CD4-positive, alpha-beta memory T cell (primary cell): ENCODE results near the gene DNAJB13. TPM values are rescaled to one million over a fixed set of nuclear protein-coding genes. Genes with fewer than 3 reads are reported as not detected.

Experiments
- CTCF ChIA-PET: fragments of 350-600 bp; sonication (Branson Sonifier 250); formaldehyde crosslinking; loops from one replicate; lab custom pipeline; 2021; ENCODE audit warnings: inconsistent platforms; ENCODE audit not compliant: partially characterized antibody; lab: Charles Lee
- POLR2A ChIA-PET: fragments of 350-600 bp; sonication (Branson Sonifier 250); formaldehyde crosslinking; loops from one replicate; lab custom pipeline; 2021; ENCODE audit not compliant: partially characterized antibody; lab: Charles Lee
- DNase-seq, 5 donors: peaks; one replicate each; pipeline versions ENCODE4 v3.0.0 to v3.0.0-alpha.2; 2020 to 2022; ENCODE audit warnings: mixed read lengths in 1 of 5
- H3K27ac ChIP-seq: one replicate; pipeline ENCODE4 v1.7.0; 2013; ENCODE audit warnings: low read depth, low read length
- H3K27me3 ChIP-seq: 2 replicates; pipeline ENCODE4 v1.7.0; 2013; ENCODE audit warnings: mild to moderate bottlenecking, low read length, moderate library complexity; ENCODE audit not compliant: insufficient read depth
- H3K36me3 ChIP-seq: 2 replicates; pipeline ENCODE4 v1.7.0; 2013; ENCODE audit warnings: mild to moderate bottlenecking, low read length, moderate library complexity; ENCODE audit not compliant: insufficient read depth
- H3K4me1 ChIP-seq: 2 replicates; pipeline ENCODE4 v1.7.0; 2013; ENCODE audit warnings: mild to moderate bottlenecking, low read length, moderate library complexity; ENCODE audit not compliant: insufficient read depth
- H3K4me3 ChIP-seq, 2 donors: one replicate each; pipeline ENCODE4 v1.7.0; 2013; ENCODE audit warnings: low read length in 2 of 2, mild to moderate bottlenecking in 1 of 2
- H3K9me3 ChIP-seq, 2 donors: one replicate each; pipeline ENCODE4 v1.7.0; 2013; ENCODE audit warnings: low read length in 2 of 2, control low read depth in 1 of 2; ENCODE audit not compliant: control insufficient read depth in 1 of 2
- H3K27ac Mint-ChIP-seq, 7 donors: one replicate each; pipeline ENCODE4 v1.8.0; 2020 to 2021; ENCODE audit warnings: mixed read lengths in 7 of 7, mild to moderate bottlenecking in 6 of 7, inconsistent platforms in 3 of 7, moderate library complexity in 3 of 7
- H3K27me3 Mint-ChIP-seq, 2 donors: one replicate each; pipeline ENCODE4 v1.8.0; 2020 to 2021; ENCODE audit warnings: mixed read lengths in 2 of 2
- H3K36me3 Mint-ChIP-seq, 2 donors: one replicate each; pipeline ENCODE4 v1.8.0; 2020 to 2021; ENCODE audit warnings: mixed read lengths in 2 of 2, inconsistent platforms in 1 of 2, mild to moderate bottlenecking in 1 of 2
- H3K4me1 Mint-ChIP-seq, 4 donors: one replicate each; pipeline ENCODE4 v1.8.0; 2020 to 2021; ENCODE audit warnings: mixed read lengths in 4 of 4, mild to moderate bottlenecking in 1 of 4
- H3K4me3 Mint-ChIP-seq, 8 donors: one replicate each; pipeline ENCODE4 v1.8.0; 2020 to 2021; ENCODE audit warnings: mixed read lengths in 8 of 8, mild to moderate bottlenecking in 7 of 8, moderate library complexity in 6 of 8, inconsistent platforms in 3 of 8
- H3K9me3 Mint-ChIP-seq, 8 donors: one replicate each; pipeline ENCODE4 v1.8.0; 2020 to 2021; ENCODE audit warnings: mixed read lengths in 8 of 8, mild to moderate bottlenecking in 5 of 8, inconsistent platforms in 3 of 8, moderate library complexity in 1 of 8
- intact Hi-C: fragments of 100-400 bp; cut with micrococcal nuclease; formaldehyde crosslinking; loops from one replicate; pipeline ENCODE4 v1.15.1; 2023
- polyA plus RNA-seq, 2 donors: library from polyadenylated mRNA; unstranded; fragments of 300-500 nt; fragmentation: Illumina TruSeq; gene quantifications; one replicate each; pipeline ENCODE4 v1.2.3, GENCODE V29; 2021
- total RNA-seq, 2 experiments: library from RNA; stranded (reverse); gene quantifications; one replicate each; pipeline ENCODE4 v1.2.3, GENCODE V29; 2021

Gene DNAJB13
- total and polyA plus RNA-seq, 4 experiments from 2014 or later, result 0.23 to 0.53 (median 0.30) TPM; not detected in 1

GRCh38 chr11:73962101-73962705 is 11.4 kb downstream of the DNAJB13 start:
- POLR2A ChIA-PET, result interaction anchor here (13.9 to 38.4 kb wide), 2 partner anchors 19 to 45 kb away, joined by 623 to 2221 read pairs; partner anchors contain the start of genes UCP2 and UCP3
- H3K9me3 Mint-ChIP-seq, result no peaks in the 10 kb centered on the region
- CTCF ChIA-PET, result interaction anchor here (1.0 kb wide), 2 partner anchors 38 to 44 kb away, joined by 3 read pairs; no protein-coding TSS in a partner anchor
- peaks cover 2 to 4% of the 10 kb centered on the region in 2 donors for H3K27me3 Mint-ChIP-seq
- Histone ChIP-seq H3K27me3 (no peaks in the 10 kb centered on the region), H3K36me3 (no peaks in the 10 kb centered on the region), H3K4me1 (peaks cover 15% of the 10 kb centered on the region), H3K4me3 (no peak overlapping the region), H3K9me3 (no peaks in the 10 kb centered on the region), H3K27ac (no peak overlapping the region)
- H3K36me3 Mint-ChIP-seq, result no peaks in the 10 kb centered on the region
- intact Hi-C loops, result loop anchor here (10.0 kb wide), 1 partner anchor 293 kb away; no protein-coding TSS in a partner anchor
- H3K27ac Mint-ChIP-seq, result no peak overlapping the region
- no peak for DNase-seq
- no peak overlapping the region for H3K4me3 Mint-ChIP-seq
- peaks cover 7 to 28% (median 12%) of the 10 kb centered on the region in 4 donors for H3K4me1 Mint-ChIP-seq

GRCh38 chr11:73963861-73964260 is 13.0 kb downstream of the DNAJB13 start:
- CTCF ChIA-PET, result interaction anchor here (0.7 to 2.6 kb wide), 26 partner anchors 9 to 292 kb away, joined by 3 to 29 read pairs (median 4); partner anchors contain the start of gene UCP2
- POLR2A ChIA-PET, result interaction anchor here (0.5 to 38.4 kb wide), 10 partner anchors 9 to 207 kb away, joined by 3 to 2221 read pairs (median 4); partner anchors contain the start of genes C2CD3, PPME1, UCP2 and UCP3
- no peaks in the 10 kb centered on the region for H3K36me3 Mint-ChIP-seq

GRCh38 chr11:73965076-73965763 is 14.4 kb downstream of the DNAJB13 start:
- no peaks in the 10 kb centered on the region for H3K36me3 Mint-ChIP-seq
- H3K9me3 Mint-ChIP-seq, result no peaks in the 10 kb centered on the region
- Histone ChIP-seq H3K27me3 (no peaks in the 10 kb centered on the region), H3K27ac (no peak overlapping the region), H3K4me1 (peaks cover 45% of the 10 kb centered on the region), H3K4me3 (no peak overlapping the region), H3K36me3 (no peaks in the 10 kb centered on the region), H3K9me3 (no peaks in the 10 kb centered on the region)
- H3K4me3 Mint-ChIP-seq, result peak overlapping the region in 1 of 8 donors; percentile 52
- no peak for DNase-seq
- CTCF ChIA-PET, result interaction anchor here (0.7 to 2.6 kb wide), 19 partner anchors 8 to 183 kb away, joined by 3 to 29 read pairs (median 4); partner anchors contain the start of gene UCP2
- peaks cover 30 to 53% (median 38%) of the 10 kb centered on the region in 4 donors for H3K4me1 Mint-ChIP-seq
- no peaks in the 10 kb centered on the region for H3K27me3 Mint-ChIP-seq
- intact Hi-C loops, result loop anchor here (10.0 kb wide), 1 partner anchor 290 kb away; no protein-coding TSS in a partner anchor
- H3K27ac Mint-ChIP-seq, result peak overlapping the region in 4 of 7 donors; percentile 37 to 48 (median 41)
- POLR2A ChIA-PET, result interaction anchor here (1.3 to 38.4 kb wide), 4 partner anchors 8 to 42 kb away, joined by 4 to 2221 read pairs (median 318); partner anchors contain the start of genes UCP2 and UCP3

More at GRCh38 chr11:73963861-73964260, 13.0 kb downstream of the DNAJB13 start:
- Histone ChIP-seq H3K27me3 (no peaks in the 10 kb centered on the region), H3K4me1 (peaks cover 31% of the 10 kb centered on the region), H3K9me3 (no peaks in the 10 kb centered on the region), H3K4me3 (no peak overlapping the region), H3K27ac (no peak overlapping the region), H3K36me3 (no peaks in the 10 kb centered on the region)
- no peak for DNase-seq
- peak overlapping the region in 5 of 7 donors; percentile 6 to 82 (median 69) for H3K27ac Mint-ChIP-seq
- peaks cover 16 to 40% (median 25%) of the 10 kb centered on the region in 4 donors for H3K4me1 Mint-ChIP-seq
- peak overlapping the region in 2 of 8 donors; percentile 43 to 80 for H3K4me3 Mint-ChIP-seq
- H3K27me3 Mint-ChIP-seq, result no peaks in the 10 kb centered on the region
- intact Hi-C loops, result loop anchor here (1.0 to 10.0 kb wide), 5 partner anchors 41 to 291 kb away; partner anchors contain the start of genes C2CD3 and PPME1
- H3K9me3 Mint-ChIP-seq, result no peaks in the 10 kb centered on the region

GRCh38 chr11:73965764-73966121 is 14.9 kb downstream of the DNAJB13 start:
- H3K27me3 ChIP-seq, result no peaks in the 10 kb centered on the region
- no peaks in the 10 kb centered on the region for H3K36me3 ChIP-seq
- H3K9me3 ChIP-seq, result no peaks in the 10 kb centered on the region
- H3K4me1 Mint-ChIP-seq, result peaks cover 32 to 58% (median 42%) of the 10 kb centered on the region in 4 donors
- DNase-seq, result no peak
- intact Hi-C loops, result loop anchor here (10.0 kb wide), 1 partner anchor 289 kb away; no protein-coding TSS in a partner anchor
- no peak overlapping the region for H3K4me3 Mint-ChIP-seq
- H3K27me3 Mint-ChIP-seq, result no peaks in the 10 kb centered on the region
- H3K27ac ChIP-seq, result no peak overlapping the region
- H3K36me3 Mint-ChIP-seq, result no peaks in the 10 kb centered on the region
- H3K4me1 ChIP-seq, result peaks cover 50% of the 10 kb centered on the region
- no peak overlapping the region for H3K4me3 ChIP-seq
- POLR2A ChIA-PET, result interaction anchor here (1.7 to 38.4 kb wide), 3 partner anchors 9 to 41 kb away, joined by 12 to 2221 read pairs (median 623); partner anchors contain the start of genes UCP2 and UCP3
- CTCF ChIA-PET, result interaction anchor here (0.5 to 2.6 kb wide), 9 partner anchors 11 to 164 kb away, joined by 3 to 15 read pairs (median 4); no protein-coding TSS in a partner anchor
- peak overlapping the region; percentile 3 to 74 (median 43) for H3K27ac Mint-ChIP-seq
- H3K9me3 Mint-ChIP-seq, result no peaks in the 10 kb centered on the region

GRCh38 chr11:73968356-73968966 is 17.6 kb downstream of the DNAJB13 start:
- Histone ChIP-seq H3K4me1 (peaks cover 77% of the 10 kb centered on the region), H3K27me3 (no peaks in the 10 kb centered on the region), H3K27ac (peak overlapping the region; percentile 51), H3K9me3 (no peaks in the 10 kb centered on the region), H3K4me3 (no peak overlapping the region), H3K36me3 (no peaks in the 10 kb centered on the region)
- Mint-ChIP-seq H3K4me1 (peaks cover 51 to 86% (median 64%) of the 10 kb centered on the region in 4 donors), H3K27ac (peak overlapping the region; percentile 91 to 98 (median 95)), H3K4me3 (peak overlapping the region in 5 of 8 donors; percentile 22 to 80 (median 63)), H3K9me3 (no peaks in the 10 kb centered on the region), H3K36me3 (peaks cover 0 to 3% of the 10 kb centered on the region in 2 donors), H3K27me3 (no peaks in the 10 kb centered on the region)
- intact Hi-C loops, result loop anchor here (2.0 to 10.0 kb wide), 2 partner anchors 14 to 286 kb away; partner anchors contain the start of gene UCP2
- POLR2A ChIA-PET, result interaction anchor here (1.0 to 38.4 kb wide), 4 partner anchors 13 to 202 kb away, joined by 3 to 2221 read pairs (median 314); partner anchors contain the start of genes UCP2 and UCP3
- CTCF ChIA-PET, result interaction anchor here (0.9 kb wide), 1 partner anchor 37 kb away, joined by 3 read pairs; no protein-coding TSS in a partner anchor
- no peak for DNase-seq

GRCh38 chr11:73969091-73969490 is 18.3 kb downstream of the DNAJB13 start:
- Mint-ChIP-seq H3K4me1 (peaks cover 53 to 88% (median 67%) of the 10 kb centered on the region in 4 donors), H3K27ac (peak overlapping the region; percentile 93 to 100 (median 96)), H3K36me3 (peaks cover 3 to 7% of the 10 kb centered on the region in 2 donors), H3K9me3 (no peaks in the 10 kb centered on the region), H3K4me3 (peak overlapping the region in 6 of 8 donors; percentile 2 to 80 (median 58)), H3K27me3 (no peaks in the 10 kb centered on the region)
- Histone ChIP-seq H3K4me1 (peaks cover 83% of the 10 kb centered on the region), H3K27ac (peak overlapping the region; percentile 51), H3K9me3 (no peaks in the 10 kb centered on the region), H3K4me3 (peak overlapping the region in 1 of 2 donors; percentile 7), H3K36me3 (no peaks in the 10 kb centered on the region), H3K27me3 (no peaks in the 10 kb centered on the region)
- DNase-seq, result no peak
- ChIA-PET CTCF (interaction anchor here (0.6 kb wide), 1 partner anchor 50 kb away, joined by 3 read pairs; no protein-coding TSS in a partner anchor), POLR2A (interaction anchor here (0.5 to 38.4 kb wide), 8 partner anchors 8 to 201 kb away, joined by 3 to 2221 read pairs (median 4); partner anchors contain the start of genes UCP2 and UCP3)
- intact Hi-C loops, result loop anchor here (2.0 to 10.0 kb wide), 2 partner anchors 14 to 286 kb away; partner anchors contain the start of gene UCP2
